Measurements from ENCODE around the gene PPIE.

DNA sequence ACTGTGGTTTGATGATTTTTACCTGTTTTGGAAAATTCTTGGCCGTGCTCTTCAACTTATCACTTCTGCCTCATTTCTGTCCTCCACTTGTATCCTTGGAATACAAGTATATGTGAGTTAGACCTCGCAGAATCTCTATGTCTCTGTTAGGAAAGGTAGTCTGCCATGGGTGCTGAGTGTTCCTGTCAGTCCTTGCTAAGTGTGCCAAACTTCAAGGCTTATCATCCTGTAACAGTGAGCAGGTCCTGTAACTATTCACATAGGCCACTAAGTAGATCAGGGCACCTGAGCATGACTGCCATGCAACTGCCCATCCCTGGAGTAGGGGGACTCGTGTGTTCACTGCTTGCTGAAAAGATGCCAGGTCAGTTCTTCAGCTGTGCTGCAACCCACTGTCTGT is 74.2 kb downstream of the PPIE start:
- TF ChIP-seq, protein P1, sequence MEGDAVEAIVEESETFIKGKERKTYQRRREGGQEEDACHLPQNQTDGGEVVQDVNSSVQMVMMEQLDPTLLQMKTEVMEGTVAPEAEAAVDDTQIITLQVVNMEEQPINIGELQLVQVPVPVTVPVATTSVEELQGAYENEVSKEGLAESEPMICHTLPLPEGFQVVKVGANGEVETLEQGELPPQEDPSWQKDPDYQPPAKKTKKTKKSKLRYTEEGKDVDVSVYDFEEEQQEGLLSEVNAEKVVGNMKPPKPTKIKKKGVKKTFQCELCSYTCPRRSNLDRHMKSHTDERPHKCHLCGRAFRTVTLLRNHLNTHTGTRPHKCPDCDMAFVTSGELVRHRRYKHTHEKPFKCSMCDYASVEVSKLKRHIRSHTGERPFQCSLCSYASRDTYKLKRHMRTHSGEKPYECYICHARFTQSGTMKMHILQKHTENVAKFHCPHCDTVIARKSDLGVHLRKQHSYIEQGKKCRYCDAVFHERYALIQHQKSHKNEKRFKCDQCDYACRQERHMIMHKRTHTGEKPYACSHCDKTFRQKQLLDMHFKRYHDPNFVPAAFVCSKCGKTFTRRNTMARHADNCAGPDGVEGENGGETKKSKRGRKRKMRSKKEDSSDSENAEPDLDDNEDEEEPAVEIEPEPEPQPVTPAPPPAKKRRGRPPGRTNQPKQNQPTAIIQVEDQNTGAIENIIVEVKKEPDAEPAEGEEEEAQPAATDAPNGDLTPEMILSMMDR (IDR thresholded peaks at IDR 0.05) = no peak
- no peak for TF ChIP-seq POLR2A (IDR thresholded peaks at IDR 0.05)
